Left hindlimb (tissue), 1 donor: ENCODE results near the gene TRIM37.
"Not testable (repeated sequence)": the region's sequence is repeated elsewhere in the genome, so short reads cannot be mapped to it uniquely, and the experiment has no call there.

Experiments used
- DNase-seq: peaks from one replicate; pipeline ENCODE4 v3.0.0-alpha.2; 2018

TRIM37 gene

GRCh38 chr17:58991718-58992331, 114.9 kb downstream of the TRIM37 start:
- no peak for DNase-seq

GRCh38 chr17:58989629-58990028, 117.1 kb downstream of the TRIM37 start:
- DNase-seq = no peak

- DNase-seq = no peak
Measured at GRCh38 chr17:58985971-58986370, 120.7 kb downstream of the TRIM37 start.

GRCh38 chr17:58985367-58985766, 121.3 kb downstream of the TRIM37 start:
- no peak for DNase-seq

GRCh38 chr17:58982626-58983025, 124.1 kb downstream of the TRIM37 start:
- DNase-seq = no peak

- no peak for DNase-seq
Measured at GRCh38 chr17:58980706-58981481, 125.8 kb downstream of the TRIM37 start.

GRCh38 chr17:58976541-58976940, 130.1 kb downstream of the TRIM37 start:
- DNase-seq = no peak

GRCh38 chr17:58974354-58974753, 132.3 kb downstream of the TRIM37 start:
- no peak for DNase-seq

- no peak for DNase-seq
Measured at GRCh38 chr17:58970609-58971450, 135.8 kb downstream of the TRIM37 start.

- no peak for DNase-seq
Measured at GRCh38 chr17:58969612-58970011, 137.1 kb downstream of the TRIM37 start.

GRCh38 chr17:58969156-58969555, 137.5 kb downstream of the TRIM37 start:
- no peak for DNase-seq

GRCh38 chr17:58968426-58969061, 138.1 kb downstream of the TRIM37 start:
- peak; percentile 57 for DNase-seq

GRCh38 chr17:58966208-58966607, 140.5 kb downstream of the TRIM37 start:
- DNase-seq = no peak

GRCh38 chr17:58965221-58965620, 141.5 kb downstream of the TRIM37 start:
- DNase-seq = no peak

- no peak for DNase-seq
Measured at GRCh38 chr17:58960068-58960467, 146.6 kb downstream of the TRIM37 start.

GRCh38 chr17:58957725-58958073, 149.0 kb downstream of the TRIM37 start:
- DNase-seq = not testable (repeated sequence)

- DNase-seq = no peak
Measured at GRCh38 chr17:58956997-58957724, 149.5 kb downstream of the TRIM37 start.

- DNase-seq = not testable (repeated sequence)
Measured at GRCh38 chr17:58954358-58954757, 152.3 kb downstream of the TRIM37 start.

GRCh38 chr17:58947824-58948223, 158.9 kb downstream of the TRIM37 start:
- no peak for DNase-seq

GRCh38 chr17:58947411-58947810, 159.3 kb downstream of the TRIM37 start:
- no peak for DNase-seq

- no peak for DNase-seq
Measured at GRCh38 chr17:58944166-58944565, 162.5 kb downstream of the TRIM37 start.

GRCh38 chr17:58936295-58936694, 170.4 kb downstream of the TRIM37 start:
- DNase-seq = no peak
